Natural killer cell (primary cell): ENCODE data around the gene NCAM1. TPM values are rescaled to one million over a fixed set of nuclear protein-coding genes. Genes with fewer than 3 reads are reported as not detected.

Source experiments
- ATAC-seq, 3 donors: fragments of 150-1000 bp in 2 of 3; fragments of 200-7000 bp in 1 of 3; cut with Tn5 transposase; 1 replicate in 1 of 3; 2 replicates in 2 of 3; pipeline ENCODE4 v1.10.0; 2021; ENCODE audit warnings: mild to moderate bottlenecking in 2 of 3, moderate library complexity in 2 of 3
- DNase-seq, 2 donors: peaks; one replicate each; pipeline versions ENCODE4 v3.0.0 to v3.0.0-alpha.2; 2013 to 2021; ENCODE audit warnings: mixed read lengths in 1 of 2
- H3K27ac ChIP-seq: one replicate; pipeline ENCODE4 v1.5.1; 2013; ENCODE audit warnings: mild to moderate bottlenecking, low read length
- H3K27me3 ChIP-seq: one replicate; pipeline ENCODE4 v1.6.1; 2013; ENCODE audit warnings: low read length; ENCODE audit not compliant: control insufficient read depth, insufficient read depth
- H3K36me3 ChIP-seq: one replicate; pipeline ENCODE4 v1.6.1; 2013; ENCODE audit warnings: low read length; ENCODE audit not compliant: control insufficient read depth, insufficient read depth
- H3K4me1 ChIP-seq: one replicate; pipeline ENCODE4 v1.6.1; 2013; ENCODE audit warnings: low read length; ENCODE audit not compliant: control insufficient read depth, insufficient read depth
- H3K4me3 ChIP-seq: one replicate; pipeline ENCODE4 v1.5.1; 2013; ENCODE audit warnings: low read length
- H3K9me3 ChIP-seq: one replicate; pipeline ENCODE4 v1.6.1; 2013; ENCODE audit warnings: low read length; ENCODE audit not compliant: control insufficient read depth, insufficient read depth
- H3K27ac Mint-ChIP-seq, 2 donors: one replicate each; pipeline ENCODE4 v1.8.0; 2022; ENCODE audit warnings: mild to moderate bottlenecking in 2 of 2, mixed read lengths in 2 of 2, moderate library complexity in 1 of 2
- H3K27me3 Mint-ChIP-seq, 2 donors: one replicate each; pipeline ENCODE4 v1.8.0; 2022; ENCODE audit warnings: low read depth in 2 of 2, mixed read lengths in 2 of 2
- H3K36me3 Mint-ChIP-seq: one replicate; pipeline ENCODE4 v1.8.0; 2022; ENCODE audit warnings: mixed read lengths
- H3K4me1 Mint-ChIP-seq, 2 donors: one replicate each; pipeline ENCODE4 v1.8.0; 2022; ENCODE audit warnings: mixed read lengths in 2 of 2
- H3K4me3 Mint-ChIP-seq: one replicate; pipeline ENCODE4 v1.8.0; 2022; ENCODE audit warnings: mild to moderate bottlenecking, moderate library complexity, mixed read lengths
- H3K9me3 Mint-ChIP-seq, 2 donors: one replicate each; pipeline ENCODE4 v1.8.0; 2022; ENCODE audit warnings: mixed read lengths in 2 of 2
- WGBS: methylation state at CpG from one replicate; pipeline ENCODE4 v1.1.7; 2013; ENCODE audit warnings: missing lambda C conversion rate; ENCODE audit not compliant: insufficient coverage; 5-methylcytosine and 5-hydroxymethylcytosine counted together
- intact Hi-C: fragments of 100-400 bp; cut with micrococcal nuclease; formaldehyde crosslinking; loops from one replicate; pipeline ENCODE4 v1.14.2; 2022
- total RNA-seq, 4 donors: library from RNA; stranded (reverse); fragments of 120-200 nt in 1 of 4; gene quantifications; one replicate each; pipeline versions ENCODE4 v1.2.3 to v1.2.4, GENCODE V29; 2013 to 2022
- TF ChIP-seq, protein P1 (sequence below): fragments of 200-600 bp; IDR thresholded peaks from one replicate; pipeline ENCODE4 v1.8.0; 2022; ENCODE audit warnings: antibody characterized with exemption

Gene NCAM1
- total RNA-seq, 3 donors from 2014 or later (not counting 1 experiment from before 2014, with no cell fraction given), result 129 to 208 (median 187) TPM

GRCh38 chr11:113034576-113034975, 73.4 kb downstream of the NCAM1 start:
- H3K27me3 Mint-ChIP-seq, result no peaks in the 10 kb centered on the region
- TF ChIP-seq, protein P1, sequence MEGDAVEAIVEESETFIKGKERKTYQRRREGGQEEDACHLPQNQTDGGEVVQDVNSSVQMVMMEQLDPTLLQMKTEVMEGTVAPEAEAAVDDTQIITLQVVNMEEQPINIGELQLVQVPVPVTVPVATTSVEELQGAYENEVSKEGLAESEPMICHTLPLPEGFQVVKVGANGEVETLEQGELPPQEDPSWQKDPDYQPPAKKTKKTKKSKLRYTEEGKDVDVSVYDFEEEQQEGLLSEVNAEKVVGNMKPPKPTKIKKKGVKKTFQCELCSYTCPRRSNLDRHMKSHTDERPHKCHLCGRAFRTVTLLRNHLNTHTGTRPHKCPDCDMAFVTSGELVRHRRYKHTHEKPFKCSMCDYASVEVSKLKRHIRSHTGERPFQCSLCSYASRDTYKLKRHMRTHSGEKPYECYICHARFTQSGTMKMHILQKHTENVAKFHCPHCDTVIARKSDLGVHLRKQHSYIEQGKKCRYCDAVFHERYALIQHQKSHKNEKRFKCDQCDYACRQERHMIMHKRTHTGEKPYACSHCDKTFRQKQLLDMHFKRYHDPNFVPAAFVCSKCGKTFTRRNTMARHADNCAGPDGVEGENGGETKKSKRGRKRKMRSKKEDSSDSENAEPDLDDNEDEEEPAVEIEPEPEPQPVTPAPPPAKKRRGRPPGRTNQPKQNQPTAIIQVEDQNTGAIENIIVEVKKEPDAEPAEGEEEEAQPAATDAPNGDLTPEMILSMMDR, result no peak
- no peaks in the 10 kb centered on the region for H3K36me3 Mint-ChIP-seq
- peak overlapping the region in 1 of 2 donors; percentile 34 for H3K27ac Mint-ChIP-seq
- Histone ChIP-seq H3K27me3 (no peaks in the 10 kb centered on the region), H3K9me3 (no peaks in the 10 kb centered on the region), H3K36me3 (no peaks in the 10 kb centered on the region), H3K27ac (no peak overlapping the region), H3K4me1 (no peaks in the 10 kb centered on the region), H3K4me3 (no peak overlapping the region)
- ATAC-seq (no peak), DNase-seq (no peak)
- H3K9me3 Mint-ChIP-seq, result no peaks in the 10 kb centered on the region
- no peak overlapping the region for H3K4me3 Mint-ChIP-seq
- 80% methylated on average over 2 of the region's 5 CpGs for WGBS
- intact Hi-C loops, result no loop called here
- peaks cover 63 to 66% of the 10 kb centered on the region in 2 donors for H3K4me1 Mint-ChIP-seq

DNA sequence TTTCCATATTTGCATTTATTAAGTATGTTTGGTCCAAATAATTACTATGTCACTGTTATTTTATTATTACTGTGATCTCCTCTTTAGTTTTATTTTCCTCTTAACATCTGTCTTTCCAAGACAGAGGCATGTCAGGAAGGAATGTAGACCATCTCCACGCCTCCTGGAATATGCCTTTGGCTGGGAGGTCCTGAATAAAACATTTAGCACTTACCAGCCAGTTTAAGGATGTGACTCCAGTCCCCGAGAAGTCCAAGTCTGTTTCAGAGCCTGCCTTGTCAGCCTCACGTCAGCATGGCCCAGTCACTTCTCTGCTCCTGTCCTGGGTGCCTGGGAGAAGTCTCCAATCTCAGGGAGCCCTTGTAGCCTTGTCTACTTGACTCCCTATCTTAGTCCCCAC, 74.5 kb downstream of the NCAM1 start:
- ATAC-seq, result no peak
- no peaks in the 10 kb centered on the region for H3K9me3 Mint-ChIP-seq
- DNase-seq, result no peak
- no peaks in the 10 kb centered on the region for H3K36me3 Mint-ChIP-seq
- H3K36me3 ChIP-seq, result no peaks in the 10 kb centered on the region
- no peaks in the 10 kb centered on the region for H3K27me3 ChIP-seq
- H3K4me3 Mint-ChIP-seq, result no peak overlapping the region
- peaks cover 62 to 63% of the 10 kb centered on the region in 2 donors for H3K4me1 Mint-ChIP-seq
- H3K27me3 Mint-ChIP-seq, result no peaks in the 10 kb centered on the region
- H3K27ac ChIP-seq, result no peak overlapping the region
- no peak overlapping the region for H3K27ac Mint-ChIP-seq
- TF ChIP-seq, protein P1, result no peak
- H3K4me3 ChIP-seq, result no peak overlapping the region
- intact Hi-C loops, result no loop called here
- no peaks in the 10 kb centered on the region for H3K4me1 ChIP-seq
- WGBS, result 76% methylated on average over 3 of the region's 3 CpGs
- no peaks in the 10 kb centered on the region for H3K9me3 ChIP-seq

DNA sequence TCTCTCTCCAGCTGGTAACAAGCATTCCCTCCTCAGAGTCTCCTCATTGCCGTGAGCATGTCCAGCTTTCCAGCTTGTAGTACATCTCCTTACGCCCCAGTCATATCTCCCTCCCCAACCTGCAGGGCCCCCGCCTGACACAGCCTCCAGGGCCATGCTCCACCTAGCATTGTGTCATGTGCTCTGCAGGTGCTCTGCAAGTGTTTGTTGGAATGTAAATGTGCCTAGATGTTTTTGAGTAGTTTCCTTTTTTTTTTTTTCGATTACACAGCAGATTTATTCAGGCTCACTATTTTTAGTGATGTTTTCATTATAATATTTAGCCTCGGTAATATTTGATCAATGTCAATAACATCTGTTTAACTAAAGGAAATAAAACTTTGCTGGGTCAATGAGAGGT, 82.5 kb downstream of the NCAM1 start:
- no peak for DNase-seq

GRCh38 chr11:113045146-113045545, 83.9 kb downstream of the NCAM1 start:
- Histone ChIP-seq H3K27me3 (no peaks in the 10 kb centered on the region), H3K27ac (no peak overlapping the region), H3K36me3 (no peaks in the 10 kb centered on the region), H3K4me1 (no peaks in the 10 kb centered on the region), H3K4me3 (no peak overlapping the region), H3K9me3 (peaks cover 4% of the 10 kb centered on the region)
- no peaks in the 10 kb centered on the region for H3K36me3 Mint-ChIP-seq
- TF ChIP-seq, protein P1, result no peak
- no peak overlapping the region for H3K27ac Mint-ChIP-seq
- intact Hi-C loops, result no loop called here
- ATAC-seq (no peak), DNase-seq (no peak)
- H3K4me3 Mint-ChIP-seq, result no peak overlapping the region
- WGBS, result 86% methylated on average over 14 of the region's 15 CpGs
- H3K4me1 Mint-ChIP-seq, result peaks cover 42 to 45% of the 10 kb centered on the region in 2 donors
- no peaks in the 10 kb centered on the region for H3K27me3 Mint-ChIP-seq
- peaks cover 0 to 4% of the 10 kb centered on the region in 2 donors for H3K9me3 Mint-ChIP-seq

More for the DNA sequence above, 82.5 kb downstream of the NCAM1 start:
- no peak for ATAC-seq
- intact Hi-C loops, result no loop called here
- Mint-ChIP-seq H3K9me3 (peaks cover 0 to 4% of the 10 kb centered on the region in 2 donors), H3K4me3 (no peak overlapping the region), H3K27me3 (no peaks in the 10 kb centered on the region), H3K4me1 (peaks cover 33 to 48% of the 10 kb centered on the region in 2 donors), H3K27ac (no peak overlapping the region), H3K36me3 (no peaks in the 10 kb centered on the region)
- WGBS, result 96% methylated on average over 3 of the region's 5 CpGs
- peaks cover 4% of the 10 kb centered on the region for H3K9me3 ChIP-seq
- TF ChIP-seq, protein P1, result no peak
- no peaks in the 10 kb centered on the region for H3K4me1 ChIP-seq
- no peaks in the 10 kb centered on the region for H3K27me3 ChIP-seq
- H3K36me3 ChIP-seq, result no peaks in the 10 kb centered on the region
- H3K4me3 ChIP-seq, result no peak overlapping the region
- H3K27ac ChIP-seq, result no peak overlapping the region
